Body of pancreas (tissue), 4 donors: Measurements from ENCODE around the gene BIN2. TPM values are rescaled to one million over a fixed set of nuclear protein-coding genes. Genes with fewer than 3 reads are reported as not detected.

ENCODE experiments used
- ATAC-seq: fragments of 150-250 bp; one replicate; pipeline ENCODE4 v1.9.1; 2016
- DNase-seq, 4 donors: peaks; one replicate each; pipeline ENCODE4 v3.0.0-alpha.2; 2019
- H3K27ac ChIP-seq, 4 donors: fragments of 200-600 bp; sonication (generic); 1 replicate in 3 of 4; 2 replicates in 1 of 4; pipeline versions ENCODE4 v1.5.1 to v1.6.1; 2016 to 2019; ENCODE audit warnings: mild to moderate bottlenecking in 1 of 4, mixed read lengths in 1 of 4, moderate library complexity in 1 of 4
- H3K27me3 ChIP-seq, 2 donors: fragments of 200-600 bp; sonication (generic); one replicate each; pipeline ENCODE4 v1.6.0; 2016; ENCODE audit warnings: mild to moderate bottlenecking in 1 of 2
- H3K36me3 ChIP-seq, 2 donors: fragments of 200-600 bp; sonication (generic); replicated peaks in 1 of 2; 2 replicates each; pipeline ENCODE4 v1.5.1; 2016; ENCODE audit warnings: low read depth in 2 of 2; ENCODE audit not compliant: insufficient read depth in 1 of 2
- H3K4me1 ChIP-seq: fragments of 200-600 bp; sonication (generic); one replicate; pipeline ENCODE4 v1.6.0; 2016
- H3K4me3 ChIP-seq, 2 donors: fragments of 200-600 bp; sonication (generic); 1 replicate in 1 of 2; 2 replicates in 1 of 2; pipeline ENCODE4 v1.5.1; 2016 to 2019
- H3K9me3 ChIP-seq, 3 donors: fragments of 200-600 bp; sonication (generic); 1 replicate in 2 of 3; 2 replicates in 1 of 3; pipeline ENCODE4 v1.5.1; 2016
- POLR2A ChIP-seq, 3 donors: fragments of 450-650 bp; IDR thresholded peaks; one replicate each; pipeline ENCODE4 v1.6.1; 2016; ENCODE audit warnings: antibody characterized with exemption in 3 of 3, mild to moderate bottlenecking in 2 of 3
- WGBS, 2 donors: methylation state at CpG; one replicate each; pipeline ENCODE4 v1.1.5; 2017; 5-methylcytosine and 5-hydroxymethylcytosine counted together
- intact Hi-C: fragments of 100-400 bp; cut with DNase I; formaldehyde crosslinking; loops from one replicate; pipeline ENCODE4 v1.15.1; 2023
- total RNA-seq, 2 donors: library from RNA; depleted of rRNA; stranded (reverse); fragments of >200 nt; gene quantifications; one replicate each; pipeline ENCODE4 v1.1.0, GENCODE V29; 2016
- TF ChIP-seq, protein P1 (sequence below), 7 experiments: fragments of 450-650 bp in 4 of 7; fragments of 200-600 bp in 3 of 7; sonication (generic) in 3 of 7; IDR thresholded peaks; one replicate each; pipeline ENCODE4 v1.5.1; 2016 to 2019; ENCODE audit warnings: antibody characterized with exemption in 7 of 7

The BIN2 gene
- total RNA-seq, 2 donors from 2014 or later, result 1.0 to 1.3 TPM

DNA sequence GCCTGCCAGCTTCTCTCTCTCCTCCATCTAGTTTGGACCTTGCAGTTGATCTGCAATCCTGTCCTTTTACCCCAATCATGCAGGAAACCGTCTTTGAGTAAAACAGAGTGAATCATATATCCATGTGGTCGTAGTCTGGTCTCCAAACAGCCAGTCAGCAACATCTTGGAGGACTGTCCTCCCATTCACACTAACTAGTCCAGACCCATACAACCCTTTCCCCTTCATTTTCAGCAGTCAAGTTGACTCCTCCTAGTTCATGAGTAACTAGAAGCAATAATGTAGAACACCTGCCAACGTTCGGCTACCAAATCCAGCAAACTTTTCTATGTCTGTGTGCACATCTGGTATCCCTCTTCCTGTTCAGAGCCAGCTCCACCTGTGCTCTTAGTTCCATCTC lies 10.8 kb upstream of the BIN2 start:
- Histone ChIP-seq H3K27ac (no peak overlapping the region), H3K27me3 (no peaks in the 10 kb centered on the region), H3K9me3 (no peaks in the 10 kb centered on the region), H3K4me1 (no peaks in the 10 kb centered on the region), H3K4me3 (no peak overlapping the region), H3K36me3 (no peaks in the 10 kb centered on the region)
- TF ChIP-seq, protein P1, sequence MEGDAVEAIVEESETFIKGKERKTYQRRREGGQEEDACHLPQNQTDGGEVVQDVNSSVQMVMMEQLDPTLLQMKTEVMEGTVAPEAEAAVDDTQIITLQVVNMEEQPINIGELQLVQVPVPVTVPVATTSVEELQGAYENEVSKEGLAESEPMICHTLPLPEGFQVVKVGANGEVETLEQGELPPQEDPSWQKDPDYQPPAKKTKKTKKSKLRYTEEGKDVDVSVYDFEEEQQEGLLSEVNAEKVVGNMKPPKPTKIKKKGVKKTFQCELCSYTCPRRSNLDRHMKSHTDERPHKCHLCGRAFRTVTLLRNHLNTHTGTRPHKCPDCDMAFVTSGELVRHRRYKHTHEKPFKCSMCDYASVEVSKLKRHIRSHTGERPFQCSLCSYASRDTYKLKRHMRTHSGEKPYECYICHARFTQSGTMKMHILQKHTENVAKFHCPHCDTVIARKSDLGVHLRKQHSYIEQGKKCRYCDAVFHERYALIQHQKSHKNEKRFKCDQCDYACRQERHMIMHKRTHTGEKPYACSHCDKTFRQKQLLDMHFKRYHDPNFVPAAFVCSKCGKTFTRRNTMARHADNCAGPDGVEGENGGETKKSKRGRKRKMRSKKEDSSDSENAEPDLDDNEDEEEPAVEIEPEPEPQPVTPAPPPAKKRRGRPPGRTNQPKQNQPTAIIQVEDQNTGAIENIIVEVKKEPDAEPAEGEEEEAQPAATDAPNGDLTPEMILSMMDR (IDR thresholded peaks at IDR 0.05), result no peak
- TF ChIP-seq POLR2A (IDR thresholded peaks at IDR 0.05), result no peak
- ATAC-seq, result no peak
- WGBS, 2 donors, result 53 to 68% methylated on average over 4 of the region's 4 CpGs
- no peak for DNase-seq
- intact Hi-C loops, result no loop called here

- intact Hi-C loops, result no loop called here
- no peak overlapping the region for H3K4me3 ChIP-seq
These were observed 9.6 kb upstream of the BIN2 start for GRCh38 chr12:51333536-51333935.

DNA sequence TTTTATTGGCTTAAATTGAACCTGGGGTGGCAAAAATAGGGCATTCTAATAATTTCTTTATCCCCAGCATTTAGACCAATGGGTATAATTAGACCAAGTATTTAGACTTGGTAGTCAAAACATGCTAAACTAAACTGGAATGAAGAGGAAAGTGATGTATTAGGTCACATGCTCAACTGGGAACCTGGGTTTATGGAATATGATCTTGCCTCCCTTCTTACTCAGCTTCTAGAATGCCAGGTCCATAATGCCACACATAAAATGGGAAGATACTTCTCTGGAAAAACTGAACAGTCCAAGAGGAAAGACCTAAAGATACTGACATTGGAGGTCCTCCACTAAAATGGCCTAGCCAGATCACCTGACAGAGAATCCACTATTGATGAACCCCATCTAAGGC lies 6.2 kb upstream of the BIN2 start:
- H3K9me3 ChIP-seq, result no peaks in the 10 kb centered on the region
- TF ChIP-seq, protein P1 (IDR thresholded peaks at IDR 0.05), result no peak
- no peak for TF ChIP-seq POLR2A (IDR thresholded peaks at IDR 0.05)
- intact Hi-C loops, result no loop called here
- H3K36me3 ChIP-seq, result no peaks in the 10 kb centered on the region
- H3K27me3 ChIP-seq, result no peaks in the 10 kb centered on the region
- no peak overlapping the region for H3K27ac ChIP-seq
- ATAC-seq, result no peak
- H3K4me3 ChIP-seq, result no peak overlapping the region
- DNase-seq, result no peak
- no peaks in the 10 kb centered on the region for H3K4me1 ChIP-seq

More at GRCh38 chr12:51333536-51333935, 9.6 kb upstream of the BIN2 start:
- ATAC-seq (no peak), DNase-seq (no peak)
- whole genome bisulfite sequencing, 2 donors, result 69 to 73% methylated on average over 6 of the region's 6 CpGs
- no peaks in the 10 kb centered on the region for H3K9me3 ChIP-seq
- TF ChIP-seq, protein P1 (IDR thresholded peaks at IDR 0.05), result no peak
- TF ChIP-seq POLR2A (IDR thresholded peaks at IDR 0.05), result no peak
- H3K27ac ChIP-seq, result no peak overlapping the region
- no peaks in the 10 kb centered on the region for H3K4me1 ChIP-seq
- no peaks in the 10 kb centered on the region for H3K27me3 ChIP-seq
- no peaks in the 10 kb centered on the region for H3K36me3 ChIP-seq

GRCh38 chr12:51329742-51330141 lies 5.8 kb upstream of the BIN2 start:
- no peaks in the 10 kb centered on the region for H3K4me1 ChIP-seq
- WGBS, 2 donors, result 76 to 83% methylated on average over 3 to 4 of the region's 5 CpGs
- H3K27ac ChIP-seq, result no peak overlapping the region
- H3K4me3 ChIP-seq, result no peak overlapping the region
- intact Hi-C loops, result no loop called here
- DNase-seq (no peak), ATAC-seq (no peak)
- H3K9me3 ChIP-seq, result no peaks in the 10 kb centered on the region
- no peaks in the 10 kb centered on the region for H3K36me3 ChIP-seq
- no peaks in the 10 kb centered on the region for H3K27me3 ChIP-seq
- no peak for TF ChIP-seq POLR2A (IDR thresholded peaks at IDR 0.05)
- TF ChIP-seq, protein P1 (IDR thresholded peaks at IDR 0.05), result no peak

- H3K4me3 ChIP-seq, result no peak overlapping the region
- H3K4me1 ChIP-seq, result no peaks in the 10 kb centered on the region
- no peaks in the 10 kb centered on the region for H3K9me3 ChIP-seq
- WGBS, 2 donors, result 73 to 74% methylated on average over 4 of the region's 4 CpGs
- intact Hi-C loops, result no loop called here
- TF ChIP-seq POLR2A (IDR thresholded peaks at IDR 0.05), result no peak
- TF ChIP-seq, protein P1 (IDR thresholded peaks at IDR 0.05), result no peak
- no peak for DNase-seq
- no peak for ATAC-seq
- no peaks in the 10 kb centered on the region for H3K36me3 ChIP-seq
- H3K27me3 ChIP-seq, result no peaks in the 10 kb centered on the region
- no peak overlapping the region for H3K27ac ChIP-seq
These were observed 4.6 kb upstream of the BIN2 start for GRCh38 chr12:51328587-51328986.
